ENCODE data around the gene DNAJC5G. TPM values are rescaled to one million over a fixed set of nuclear protein-coding genes. Genes with fewer than 3 reads are reported as not detected.

Gene DNAJC5G
- total and polyA plus RNA-seq, 9 of the 15 experiments (the other 6 are each of a cell fraction or from before 2014, with no cell fraction given) = not detected

GRCh38 chr2:27303093-27304025 is 28.1 kb downstream of the DNAJC5G start (continued):
- peak; percentile 58 for TF ChIP-seq ZBTB40 (IDR thresholded peaks at IDR 0.05)
- no peak for TF ChIP-seq ZBTB40 (CRISPR knock-in tag; IDR thresholded peaks at IDR 0.05)
- peak; percentile 78 for TF ChIP-seq DEAF1 (CRISPR knock-in tag; IDR thresholded peaks at IDR 0.05)
- no peak for TF ChIP-seq POLR2H (tag; IDR thresholded peaks at IDR 0.05; ENCODE audit: low read depth)
- TF ChIP-seq BCOR (IDR thresholded peaks at IDR 0.05) = peak; percentile 32; the same call in 1 of the 2 replicates
- no peak for TF ChIP-seq RFX1 (IDR thresholded peaks at IDR 0.05)
- TF ChIP-seq ETV5 (CRISPR knock-in tag; IDR thresholded peaks at IDR 0.05; ENCODE audit: low read depth) = peak; percentile 52; the same call in 1 of the 2 replicates

All from K562 (cell line).